GM23338 (cell line): ENCODE measurements around the gene CRMP1.

Source experiments
- CREB1 ChIP-seq: fragments of 250-450 bp; sonication (Bioruptor Pico); IDR thresholded peaks from 2 replicates; pipeline ENCODE4 v1.5.0; 2020; ENCODE audit warnings: low read depth, mild to moderate bottlenecking, moderate library complexity
- CTCF ChIP-seq, 2 experiments: fragments of 200-600 bp in 1 of 2; sonication (generic) in 1 of 2; conservative IDR thresholded peaks; 2 replicates each; pipeline versions ENCODE4 v1.5.1 to v1.6.1; 2016 to 2017; ENCODE audit warnings: antibody characterized with exemption in 2 of 2, low read depth in 2 of 2, mild to moderate bottlenecking in 2 of 2, moderate library complexity in 1 of 2
- ETS1 ChIP-seq: IDR thresholded peaks from 2 replicates; pipeline ENCODE4 v1.6.1; 2016; ENCODE audit warnings: antibody characterized with exemption
- EZH2 ChIP-seq: fragments of 200-600 bp; sonication (generic); IDR thresholded peaks from one replicate; pipeline ENCODE4 v1.8.0; 2017; ENCODE audit warnings: antibody characterized with exemption, mild to moderate bottlenecking, low read depth; ENCODE audit not compliant: unreplicated experiment
- EZH2phosphoT487 ChIP-seq: fragments of 200-600 bp; sonication (generic); IDR thresholded peaks from one replicate; pipeline ENCODE4 v1.8.1; 2018; ENCODE audit warnings: antibody characterized with exemption; ENCODE audit not compliant: unreplicated experiment
- JUNB ChIP-seq: IDR thresholded peaks from one replicate; pipeline ENCODE4 v1.6.1; 2016; ENCODE audit warnings: antibody characterized with exemption; ENCODE audit not compliant: unreplicated experiment
- REST ChIP-seq: IDR thresholded peaks from one replicate; pipeline ENCODE4 v1.6.1; 2018; ENCODE audit warnings: antibody characterized with exemption; ENCODE audit not compliant: unreplicated experiment
- ZNF331 ChIP-seq: fragments of 250-450 bp; sonication (Bioruptor Pico); IDR thresholded peaks from 2 replicates; pipeline ENCODE4 v1.5.0; 2020; ENCODE audit warnings: low read depth, mild to moderate bottlenecking, moderate library complexity

- TF ChIP-seq EZH2 (no peak), CTCF (conservative IDR thresholded peaks at IDR 0.05; ENCODE audit: low read depth in 2 of 2) (no peak), CREB1 (CRISPR knock-in tag) (no peak), REST (no peak), ZNF331 (CRISPR knock-in tag) (no peak), ETS1 (no peak), JUNB (no peak), EZH2phosphoT487 (no peak)
Observed at GRCh38 chr4:5839751-5840674, 52.9 kb downstream of the CRMP1 start.
